Measurements from ENCODE around the gene SLC26A1.
"Not testable (repeated sequence)": the region's sequence is repeated elsewhere in the genome, so short reads cannot be mapped to it uniquely, and the experiment has no call there.

SLC26A1 gene

DNA sequence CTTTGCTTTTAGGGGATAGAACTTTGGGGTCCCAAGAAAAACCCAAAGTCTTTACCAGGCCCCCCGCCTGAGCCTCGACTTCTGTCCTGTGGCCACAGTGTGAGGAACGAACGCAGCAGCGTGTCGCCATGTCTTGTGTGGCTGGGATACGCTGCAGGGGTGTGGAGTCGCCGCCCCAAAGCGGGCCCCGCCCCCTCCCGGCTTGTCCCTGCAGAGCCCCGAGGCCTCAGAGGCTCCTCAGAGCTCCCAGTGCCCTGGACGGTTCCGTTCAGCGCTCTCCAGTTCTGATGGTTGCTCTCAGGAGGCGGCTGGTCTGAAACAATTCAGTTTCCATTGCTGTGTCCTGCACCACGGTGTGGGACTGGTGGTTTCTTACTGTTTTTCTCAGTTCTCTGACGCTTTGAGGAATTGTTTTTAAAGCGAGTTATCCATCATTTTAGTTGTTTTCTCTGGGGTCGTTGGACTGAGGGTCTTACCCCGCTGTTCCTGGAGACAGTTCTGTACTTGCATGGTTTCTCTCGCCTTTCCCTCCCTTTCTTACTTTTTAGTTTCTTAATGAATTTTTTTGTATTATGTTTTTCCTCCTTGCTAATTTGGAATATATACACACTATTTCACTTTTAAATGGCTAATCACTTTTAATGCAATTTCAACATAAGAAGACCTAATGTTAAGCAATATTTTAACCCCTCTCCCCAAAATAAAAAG lies 7.9 kb downstream of the SLC26A1 start:
- DNase-seq (ENCODE audit: low read depth in 3 of 3): peak; percentile 51 to 82 (median 58)

DNA sequence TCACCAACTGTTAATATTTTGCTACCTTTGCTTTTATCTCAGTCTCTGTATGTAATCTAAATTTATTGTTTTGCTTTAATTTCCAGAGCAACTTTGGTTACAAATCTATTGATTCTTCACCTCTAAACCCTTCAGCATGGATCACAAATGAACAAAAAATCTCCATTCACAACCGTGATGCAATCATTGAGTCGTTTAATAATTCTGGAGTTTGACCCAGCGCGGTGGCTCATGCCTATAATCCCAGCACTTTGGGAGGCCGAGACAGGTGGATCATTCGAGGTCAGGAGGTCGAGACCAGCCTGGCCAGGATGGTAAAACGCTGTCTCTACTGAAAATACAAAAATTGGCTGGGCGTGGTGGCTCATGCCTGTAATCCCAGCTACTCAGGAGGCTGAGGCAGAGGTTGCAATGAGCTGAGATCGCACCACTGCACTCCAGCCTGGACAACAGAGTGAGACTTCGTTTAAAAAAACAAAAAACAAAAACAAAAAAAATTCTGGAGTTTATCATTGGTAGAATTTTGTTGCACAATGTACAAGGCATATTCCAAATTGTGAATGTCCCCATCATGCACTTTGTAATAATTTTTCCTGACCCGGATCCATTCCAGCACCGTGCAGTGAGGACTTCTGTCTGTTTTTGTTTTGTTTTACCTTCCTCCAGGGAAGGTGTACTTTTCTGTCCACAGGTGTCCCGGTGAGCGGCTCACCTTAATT lies 8.7 kb downstream of the SLC26A1 start:
- DNase-seq (ENCODE audit: low read depth in 3 of 3): no peak

DNA sequence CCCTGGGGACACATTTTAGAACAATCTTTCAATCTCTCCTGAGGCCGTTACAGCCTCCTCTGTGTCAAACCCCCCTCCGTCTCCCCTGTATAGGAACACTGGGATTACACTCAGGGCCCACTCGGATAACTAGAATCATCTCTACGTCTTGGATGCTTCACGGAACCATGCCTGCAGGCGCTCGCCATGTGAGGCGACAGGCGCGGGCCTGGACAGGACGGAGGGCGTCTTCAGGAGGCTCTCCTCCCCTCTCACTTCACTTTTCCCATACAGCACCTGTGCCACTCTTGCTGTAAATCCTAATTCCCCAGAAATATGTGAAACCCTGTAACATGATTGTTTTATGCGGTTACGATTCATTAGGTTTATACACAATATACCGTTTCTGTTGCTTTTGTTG lies 10.4 kb downstream of the SLC26A1 start:
- DNase-seq (ENCODE audit: low read depth in 3 of 3): no peak

DNA sequence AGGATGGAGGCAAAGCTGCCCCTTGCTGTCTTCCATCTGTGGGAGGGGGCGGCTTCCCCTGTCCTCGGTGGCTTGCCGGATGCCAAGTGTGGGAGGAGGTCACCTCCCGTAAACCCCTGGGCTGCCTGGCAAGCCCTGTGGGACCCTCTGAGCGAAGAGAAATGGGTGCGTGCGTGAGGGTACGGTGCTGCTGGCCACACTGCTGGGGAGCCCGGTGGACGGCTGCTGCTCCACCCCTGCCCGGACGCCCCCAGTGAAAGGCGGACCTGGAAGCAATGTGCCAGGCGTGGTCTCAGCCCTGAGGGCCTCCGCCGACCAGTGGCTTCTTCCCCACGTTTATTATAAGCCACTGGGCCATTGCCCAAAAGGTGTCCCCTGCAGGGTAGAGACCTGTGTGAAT lies 10.9 kb downstream of the SLC26A1 start:
- no peak for DNase-seq (ENCODE audit: low read depth in 3 of 3)

DNA sequence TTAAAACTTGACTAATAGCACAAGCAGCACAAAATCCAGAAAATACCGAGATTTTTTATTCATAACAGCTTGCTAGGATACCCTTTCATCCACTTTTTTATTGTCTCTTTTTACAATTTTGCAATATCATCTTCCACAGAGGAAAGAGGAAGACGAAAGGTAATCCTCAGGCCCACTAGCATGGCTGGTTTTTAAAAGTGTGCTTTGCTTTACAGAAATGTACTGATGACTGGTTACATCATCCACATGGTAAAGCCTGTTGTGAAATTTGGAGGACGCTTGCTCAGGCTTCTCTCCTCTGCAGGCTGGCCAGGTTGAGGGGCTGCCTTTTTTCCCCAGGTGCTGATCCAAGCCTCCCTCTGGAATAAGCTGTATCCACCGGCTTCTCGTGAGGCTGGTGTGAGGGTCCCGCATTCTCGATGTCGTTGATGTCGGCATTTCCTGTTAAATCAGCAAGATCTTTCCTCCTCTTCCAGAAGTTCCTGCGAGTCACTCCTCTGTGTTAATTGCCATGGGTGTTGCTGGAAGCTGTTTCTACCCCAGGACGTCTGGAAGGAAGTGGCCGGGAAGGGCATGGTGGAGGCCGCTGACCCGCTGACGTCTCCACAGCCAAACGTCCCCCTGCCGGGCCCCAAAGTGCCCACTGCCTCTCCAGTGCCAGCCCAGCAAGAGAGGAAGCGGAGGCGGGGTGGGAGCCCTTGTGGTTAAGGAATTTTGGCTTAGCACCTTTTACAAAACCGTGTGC lies 14.1 kb downstream of the SLC26A1 start:
- DNase-seq (ENCODE audit: low read depth in 3 of 3): no peak

DNA sequence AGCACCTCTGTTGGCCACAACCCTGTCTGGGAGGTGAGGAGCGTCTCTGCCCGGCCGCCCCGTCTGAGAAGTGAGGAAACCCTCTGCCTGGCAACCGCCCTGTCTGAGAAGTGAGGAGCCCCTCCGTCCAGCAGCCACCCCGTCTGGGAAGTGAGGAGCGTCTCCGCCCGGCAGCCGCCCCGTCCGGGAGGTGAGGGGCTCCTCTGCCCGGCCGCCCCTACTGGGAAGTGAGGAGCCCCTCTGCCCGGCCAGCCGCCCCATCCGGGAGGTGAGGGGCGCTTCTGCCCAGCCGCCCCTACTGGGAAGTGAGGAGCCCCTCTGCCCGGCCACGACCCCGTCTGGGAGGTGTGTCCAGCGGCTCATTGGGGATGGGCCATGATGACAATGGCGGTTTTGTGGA lies 17.2 kb downstream of the SLC26A1 start:
- not testable (repeated sequence) for DNase-seq (ENCODE audit: low read depth in 3 of 3)

DNA sequence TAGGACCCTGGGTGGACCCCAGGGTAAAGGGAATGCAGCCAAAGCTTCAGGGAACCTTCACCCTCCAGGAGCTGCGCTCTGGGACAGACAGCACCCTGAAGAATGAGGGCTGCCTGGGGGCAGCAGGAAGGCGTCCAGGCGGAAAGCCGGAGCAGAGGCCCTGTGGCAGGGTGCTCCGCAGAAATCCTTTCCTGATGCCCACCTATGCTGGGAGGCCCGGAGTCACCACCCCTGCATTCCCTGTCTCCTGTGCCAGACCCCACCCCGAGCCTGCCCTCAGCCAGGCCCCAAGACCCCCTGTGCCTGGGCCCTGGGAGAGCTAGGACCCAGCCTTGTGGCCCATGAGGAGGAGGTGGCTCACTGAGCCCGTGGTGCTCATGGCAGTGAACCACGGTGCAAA lies 18.5 kb downstream of the SLC26A1 start:
- DNase-seq (ENCODE audit: low read depth in 3 of 3): no peak

DNA sequence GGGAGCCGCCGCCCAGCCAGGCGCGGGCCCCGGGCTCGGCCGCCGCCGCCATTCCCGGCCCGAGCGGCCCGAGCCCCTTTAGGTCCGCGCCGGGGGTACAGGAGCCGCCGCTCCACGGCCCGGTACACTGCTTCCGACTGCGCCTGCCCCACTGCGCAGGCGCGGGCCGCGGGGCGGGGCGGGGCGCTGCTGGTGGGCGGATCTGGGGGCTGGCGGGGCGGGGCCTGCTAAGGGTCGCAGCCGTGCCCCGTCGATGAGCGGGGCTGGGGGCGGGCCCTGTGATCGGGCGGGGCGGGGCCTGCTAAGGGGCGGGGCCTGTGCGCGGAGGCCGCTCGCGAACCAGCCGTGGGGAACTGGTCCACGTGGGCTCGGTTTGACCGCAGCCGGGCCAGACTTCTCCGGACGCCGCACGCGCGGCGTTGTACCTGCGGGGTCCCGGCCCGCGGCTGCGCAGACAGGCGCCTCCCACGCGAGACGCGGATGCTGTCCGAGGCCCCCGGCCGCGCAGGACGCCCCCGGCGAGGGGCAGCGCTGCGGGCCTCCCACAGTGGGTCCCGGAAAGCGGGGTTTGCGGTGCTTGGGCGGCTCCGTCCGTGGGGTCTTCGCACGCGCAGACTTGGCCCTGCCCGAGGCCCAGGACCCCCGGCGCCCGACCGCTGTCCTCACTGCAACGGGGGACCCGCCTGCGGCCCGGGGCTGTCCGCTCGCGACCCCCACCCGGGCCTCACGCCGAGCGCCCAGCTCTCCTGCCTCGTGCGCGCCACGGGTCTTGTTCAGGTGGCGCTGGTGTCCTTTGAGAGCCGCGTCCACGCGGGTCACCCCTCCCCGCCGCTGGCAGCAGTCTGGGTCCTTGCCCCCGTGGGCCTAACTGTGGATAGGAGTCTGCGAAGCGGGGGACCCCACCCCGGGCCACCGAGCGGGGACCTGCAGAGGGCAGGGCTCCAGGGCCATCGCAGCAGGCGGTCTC lies 19.5 kb downstream of the SLC26A1 start, which contains the start of gene DGKQ:
Gene DGKQ (minus strand): TSS at position 139 of the 967 bp plus-strand sequence. CDS start 87 bp downstream, at position 52.
- peak; percentile 74 to 80 (median 78) for DNase-seq (ENCODE audit: low read depth in 3 of 3)

DNA sequence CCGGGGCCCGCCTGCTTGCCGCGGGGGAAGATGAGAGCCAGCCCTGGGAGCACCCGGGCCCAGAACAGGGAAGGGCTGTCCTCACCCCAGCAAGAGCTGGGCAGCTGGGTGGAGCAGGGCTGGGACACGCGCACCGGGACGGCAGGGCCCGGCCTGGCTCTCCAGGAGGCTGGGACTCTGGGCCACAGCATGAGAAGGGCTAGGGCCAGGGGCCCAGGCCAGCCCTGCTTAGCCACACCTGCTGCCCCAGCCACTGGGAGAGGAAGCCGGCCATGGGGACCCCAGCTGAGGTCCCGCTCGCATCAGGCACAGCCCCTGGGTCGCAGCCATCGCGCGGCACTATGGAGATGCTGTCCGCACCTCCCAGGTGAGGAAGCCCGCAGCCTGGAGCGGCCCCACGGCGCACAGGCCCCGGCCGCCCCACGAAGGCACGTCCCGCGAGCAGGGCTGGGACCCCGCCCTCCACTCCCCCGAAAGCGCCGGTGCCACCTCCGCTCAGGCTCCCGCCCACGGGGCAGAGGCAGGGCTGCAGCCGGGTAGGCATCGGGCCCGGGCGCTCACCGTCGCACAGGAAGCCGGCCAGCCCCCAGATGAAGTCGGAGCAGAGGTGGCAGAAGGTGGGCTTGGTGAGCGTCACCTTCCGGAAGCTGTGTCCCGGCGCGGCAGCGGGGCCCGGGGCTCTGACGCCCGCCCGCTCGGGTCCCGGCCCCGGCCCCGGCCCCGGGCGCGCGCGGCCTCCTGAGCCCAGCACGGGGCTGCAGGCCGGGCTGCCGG lies 20.4 kb downstream of the SLC26A1 start:
- peak in 2 of 3 experiments; percentile 19 to 51 for DNase-seq (ENCODE audit: low read depth in 3 of 3)

DNA sequence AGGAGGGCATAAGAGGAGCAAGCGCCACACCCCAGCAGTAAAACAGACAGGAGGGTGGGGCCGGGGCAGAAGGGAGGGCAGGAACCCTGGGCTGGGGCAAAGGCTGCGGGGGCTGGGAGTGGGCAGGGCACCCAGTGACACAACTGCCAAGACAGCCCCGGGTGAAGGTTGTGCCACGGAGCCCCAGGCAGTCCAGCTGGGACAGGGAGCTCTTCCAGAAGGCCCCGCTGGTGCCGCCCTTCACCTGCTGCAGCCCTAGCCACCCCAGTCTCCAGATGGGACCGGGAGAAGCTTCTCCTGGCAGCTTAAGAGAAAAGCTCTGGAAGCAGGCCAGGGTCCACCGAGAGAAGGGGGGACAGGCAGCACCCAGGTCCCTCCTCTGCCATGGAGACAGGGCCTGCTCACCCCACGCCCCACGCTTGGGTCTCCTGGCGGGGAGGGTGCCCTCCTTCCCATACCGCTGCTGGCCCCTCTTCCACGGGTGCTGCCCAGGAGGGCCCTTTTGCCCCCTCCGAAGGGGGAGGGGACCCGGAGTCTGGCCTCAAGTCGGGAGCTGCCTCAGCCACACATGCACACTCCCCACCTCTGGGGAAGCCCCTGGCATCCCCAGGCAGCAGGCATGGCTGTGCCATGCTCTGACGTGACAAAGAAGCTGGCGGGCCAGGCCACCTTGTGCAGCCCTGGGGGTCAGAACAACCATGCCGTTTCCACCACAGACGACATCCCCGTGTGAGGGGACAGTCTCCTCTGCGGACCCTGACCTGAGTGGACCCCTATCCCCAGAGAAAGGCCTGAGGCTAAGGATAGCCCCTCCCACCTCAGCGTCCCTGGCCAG lies 21.3 kb downstream of the SLC26A1 start:
- no peak for DNase-seq (ENCODE audit: low read depth in 3 of 3)

DNA sequence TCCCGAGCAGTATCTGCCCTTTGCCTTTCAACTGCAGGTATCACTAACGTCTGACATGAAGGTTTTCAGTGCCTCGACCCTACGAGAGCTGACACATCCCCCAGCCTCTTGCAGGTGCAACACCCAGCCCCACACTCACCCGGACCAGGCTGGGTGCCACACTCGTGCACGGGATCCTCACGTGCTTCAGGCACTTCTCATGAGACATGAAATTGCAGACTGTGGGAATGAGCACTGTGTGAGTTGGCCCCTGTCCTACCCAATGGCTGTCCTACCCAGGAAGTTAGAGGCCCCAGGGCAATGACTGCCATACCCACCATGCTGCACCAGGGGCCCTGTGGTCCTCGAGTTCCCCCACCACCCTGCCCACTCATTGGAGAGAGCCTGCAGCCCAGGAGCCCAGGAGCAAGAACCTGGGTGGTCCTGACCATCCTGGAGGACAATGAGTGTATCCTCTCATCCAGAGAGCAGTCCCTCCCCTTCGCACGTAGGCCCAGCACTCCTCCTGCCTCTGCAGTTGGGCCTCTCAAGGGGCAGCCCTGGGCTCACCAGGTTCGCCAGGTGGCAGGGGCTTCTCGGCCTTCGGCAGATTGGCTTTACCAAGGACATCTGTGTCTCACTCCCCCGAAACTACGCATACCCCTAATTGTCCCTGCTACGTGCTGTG lies 22.2 kb downstream of the SLC26A1 start:
- no peak for DNase-seq (ENCODE audit: low read depth in 3 of 3)

DNA sequence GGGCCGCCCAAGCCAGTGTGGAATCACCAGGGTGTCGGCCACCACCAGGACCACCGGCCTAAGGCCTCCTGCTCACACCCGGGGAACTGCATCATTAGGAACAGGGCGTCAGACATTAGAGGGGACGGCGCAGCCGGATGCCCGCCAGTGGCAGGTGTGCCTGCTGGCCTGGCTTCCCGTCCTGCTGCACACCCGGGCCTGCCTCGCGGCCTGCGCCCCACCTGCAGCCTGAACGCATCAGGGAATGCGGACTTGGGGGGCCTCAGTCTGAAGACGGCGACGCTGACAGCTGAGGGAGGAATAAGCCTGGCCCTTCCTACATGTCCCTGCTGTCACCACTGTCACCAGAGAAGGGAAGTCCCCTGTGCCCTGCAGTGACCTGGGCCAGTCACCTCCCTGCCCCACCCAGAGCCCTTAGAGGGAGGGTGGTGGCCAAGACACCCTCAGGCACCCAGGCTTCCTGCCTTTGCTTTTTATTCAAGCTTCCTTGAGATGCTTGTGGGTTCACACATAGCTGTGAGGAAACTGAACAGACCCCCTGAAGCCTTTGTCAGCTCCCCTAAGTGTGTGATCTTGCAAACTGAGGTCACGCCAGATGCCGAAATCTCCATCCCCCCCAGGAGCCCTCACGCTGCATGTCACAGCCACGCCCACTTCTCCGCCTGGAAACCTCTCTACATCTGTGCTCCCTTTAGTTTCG lies 23.0 kb downstream of the SLC26A1 start:
- DNase-seq (ENCODE audit: low read depth in 3 of 3): no peak

DNA sequence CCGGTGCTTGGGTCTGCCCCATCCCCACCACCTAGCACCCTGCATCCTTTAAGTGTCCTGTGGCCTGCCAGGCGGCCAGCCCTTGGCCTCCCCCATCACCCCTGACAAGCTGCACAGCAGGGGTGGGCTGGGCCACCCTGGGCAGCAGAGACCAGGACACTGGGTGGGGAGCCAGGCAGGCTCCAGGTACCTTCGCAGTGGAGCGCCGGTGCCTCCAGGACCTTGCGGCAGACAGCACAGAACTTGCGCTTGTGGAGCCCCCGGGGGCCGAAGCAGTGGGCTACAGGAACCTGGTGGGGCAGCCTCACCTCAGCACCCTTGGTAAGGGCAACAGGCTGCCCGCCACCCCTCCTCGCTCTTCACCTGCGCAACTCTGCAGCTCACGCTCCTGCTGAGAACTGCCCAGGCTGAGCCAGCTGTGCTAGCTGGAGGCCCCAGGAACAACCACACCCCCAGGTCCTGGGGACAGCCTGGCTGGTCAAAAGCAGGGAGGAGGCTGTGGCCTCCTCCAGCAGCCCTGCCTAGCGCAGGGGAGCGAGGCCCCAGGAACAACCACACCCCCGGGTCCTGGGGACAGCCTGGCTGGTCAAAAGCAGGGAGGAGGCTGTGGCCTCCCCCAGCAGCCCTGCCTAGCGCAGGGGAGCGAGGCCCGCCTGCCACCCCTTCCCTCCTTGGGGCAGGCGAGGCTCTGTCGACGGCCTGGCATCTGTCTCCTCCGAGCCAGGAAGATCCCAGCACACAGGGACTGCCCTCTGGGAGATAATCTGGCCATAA lies 24.4 kb downstream of the SLC26A1 start:
- DNase-seq (ENCODE audit: low read depth in 3 of 3): no peak

DNA sequence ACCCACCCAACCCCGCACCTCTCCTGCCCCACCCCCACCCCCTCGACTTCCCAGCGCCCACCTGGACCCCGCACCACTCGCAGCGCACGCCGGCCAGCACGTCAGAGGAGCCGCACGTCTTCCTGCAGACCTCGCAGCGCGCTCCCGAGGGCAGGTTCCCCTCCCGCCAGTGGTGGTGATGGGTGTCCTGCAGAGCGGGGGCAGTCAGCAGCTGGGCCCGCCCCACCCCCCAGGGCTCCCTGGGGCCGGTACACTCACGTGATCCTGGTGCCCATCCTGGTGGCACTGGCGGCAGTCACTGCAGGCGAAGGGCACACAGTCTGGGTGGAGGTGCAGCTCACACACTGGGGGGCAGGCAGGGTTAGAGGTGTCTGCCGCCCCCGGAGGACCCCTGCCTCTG lies 25.0 kb downstream of the SLC26A1 start:
- DNase-seq (ENCODE audit: low read depth in 3 of 3): no peak

DNA sequence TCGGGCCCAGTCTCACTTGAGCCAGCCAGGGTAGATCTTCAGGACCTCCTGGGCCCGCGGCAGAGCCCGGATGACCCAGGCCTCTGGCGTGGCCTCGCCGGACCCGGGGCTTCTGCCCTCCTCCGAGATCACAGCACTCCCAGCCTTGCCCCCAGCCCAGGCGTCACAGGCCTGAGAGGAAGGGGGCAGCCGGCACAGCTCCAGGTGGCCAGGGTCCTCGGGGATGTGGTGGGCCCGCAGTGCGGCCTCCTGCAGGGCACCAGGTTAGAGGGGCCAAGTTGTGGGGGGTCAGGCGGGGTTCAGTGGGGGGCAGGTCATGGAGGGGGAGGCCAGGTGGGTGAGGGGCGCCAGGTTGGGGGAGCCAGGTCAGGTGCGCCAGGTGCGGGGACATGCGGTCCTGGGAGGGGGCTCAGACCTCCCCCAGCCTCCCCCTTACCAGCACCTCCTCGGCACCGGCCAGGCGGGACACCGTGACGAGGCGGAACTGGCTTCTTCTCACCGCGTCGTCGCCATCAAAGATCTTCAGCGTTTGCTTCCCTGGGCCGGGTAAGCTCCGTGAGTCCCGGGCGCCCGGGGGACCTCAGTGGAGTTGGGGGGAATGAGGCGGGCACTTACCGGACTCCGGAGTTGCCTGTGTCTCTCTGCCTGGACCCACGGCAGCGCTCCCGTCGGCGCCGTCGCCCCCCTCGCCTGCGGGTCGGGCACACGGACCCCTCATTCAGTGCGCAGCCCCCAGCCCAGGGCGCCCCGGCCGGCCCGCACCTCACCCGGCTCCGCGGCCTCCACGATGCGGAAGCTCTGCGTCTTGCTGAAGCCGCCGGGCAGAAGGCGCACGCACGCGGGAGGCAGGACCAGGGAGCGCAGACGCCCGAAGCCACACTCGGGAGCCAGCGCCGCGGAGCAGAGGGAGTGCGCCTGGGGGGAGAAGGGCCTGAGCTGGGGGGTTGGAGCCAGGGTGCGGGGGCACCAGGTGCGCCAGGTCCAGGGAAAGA lies 25.8 kb downstream of the SLC26A1 start:
- no peak for DNase-seq (ENCODE audit: low read depth in 3 of 3)
